ENCODE results near the gene MTIF2. TPM values are rescaled to one million over a fixed set of nuclear protein-coding genes. Genes with fewer than 3 reads are reported as not detected.

Gene MTIF2
- total and polyA plus RNA-seq, 9 of the 15 experiments (the other 6 are each of a cell fraction or from before 2014, with no cell fraction given): 58.7 to 143 (median 105) TPM

DNA sequence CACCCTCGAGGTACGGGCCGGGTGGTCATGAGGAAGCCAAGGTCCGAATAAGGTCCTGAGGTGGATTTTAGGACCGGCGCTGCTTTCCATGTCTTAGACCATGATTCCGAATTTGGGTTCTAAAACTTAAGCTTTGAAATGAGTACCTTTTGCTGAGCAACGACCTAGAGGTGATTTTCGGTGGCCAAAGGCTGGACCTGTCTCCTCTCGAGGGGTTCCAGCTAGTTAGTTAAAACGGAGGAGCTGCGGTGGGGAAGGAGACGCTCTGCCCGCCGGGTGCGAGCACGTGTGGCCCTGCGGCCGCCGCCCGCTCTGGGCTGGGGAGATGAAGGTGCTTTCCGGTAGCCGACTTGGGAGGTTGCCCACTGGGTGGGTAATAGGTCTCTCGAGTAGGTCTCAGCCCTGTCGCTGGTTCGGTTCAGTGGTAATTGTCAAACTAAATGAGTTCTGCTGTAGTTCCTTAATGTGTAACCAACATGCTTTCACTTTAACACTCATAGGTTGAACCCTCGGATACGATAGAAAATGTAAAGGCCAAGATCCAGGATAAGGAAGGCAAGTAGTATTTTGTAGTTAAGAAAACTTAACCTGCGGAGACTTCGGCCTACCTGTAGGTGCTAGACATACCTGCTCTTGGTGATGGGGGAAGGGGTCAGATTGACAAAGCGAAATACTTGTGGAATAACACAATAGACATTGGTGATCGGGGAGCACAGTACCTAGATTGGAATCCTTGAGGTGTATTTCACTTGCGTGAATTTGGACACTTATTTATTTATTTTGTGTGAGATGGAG, 36.0 kb downstream of the MTIF2 start (continued):
- TF ChIP-seq STAT6 (CRISPR knock-in tag; IDR thresholded peaks at IDR 0.05) (peak; percentile 44; the same call in 1 of the 2 replicates), NR2C2 (CRISPR knock-in tag; IDR thresholded peaks at IDR 0.05) (0 out of 2 replicates have a peak, but pooled peaks have one; percentile 30), NR2C2 (tag; IDR thresholded peaks at IDR 0.05) (no peak), MAFG (tag; conservative IDR thresholded peaks at IDR 0.05) (no peak), SMAD1 (IDR thresholded peaks at IDR 0.05; ENCODE audit: low read depth, low read length, partially characterized antibody) (peak; percentile 10), MYBL2 (IDR thresholded peaks at IDR 0.05; ENCODE audit: low read depth) (no peak), MYBL2 (CRISPR knock-in tag; IDR thresholded peaks at IDR 0.05; ENCODE audit: borderline replicate concordance) (no peak), RBM22 (IDR thresholded peaks at IDR 0.05; ENCODE audit: low read depth, low read length, poor library complexity, severe bottlenecking) (no peak), ATF7 (IDR thresholded peaks at IDR 0.05) (no peak), ZNF143 (CRISPR knock-in tag; IDR thresholded peaks at IDR 0.05) (no peak), RERE (CRISPR knock-in tag; IDR thresholded peaks at IDR 0.05; ENCODE audit: borderline replicate concordance) (no peak), ZNF431 (CRISPR knock-in tag; IDR thresholded peaks at IDR 0.05) (no peak)
- TF ChIP-seq, protein P1, sequence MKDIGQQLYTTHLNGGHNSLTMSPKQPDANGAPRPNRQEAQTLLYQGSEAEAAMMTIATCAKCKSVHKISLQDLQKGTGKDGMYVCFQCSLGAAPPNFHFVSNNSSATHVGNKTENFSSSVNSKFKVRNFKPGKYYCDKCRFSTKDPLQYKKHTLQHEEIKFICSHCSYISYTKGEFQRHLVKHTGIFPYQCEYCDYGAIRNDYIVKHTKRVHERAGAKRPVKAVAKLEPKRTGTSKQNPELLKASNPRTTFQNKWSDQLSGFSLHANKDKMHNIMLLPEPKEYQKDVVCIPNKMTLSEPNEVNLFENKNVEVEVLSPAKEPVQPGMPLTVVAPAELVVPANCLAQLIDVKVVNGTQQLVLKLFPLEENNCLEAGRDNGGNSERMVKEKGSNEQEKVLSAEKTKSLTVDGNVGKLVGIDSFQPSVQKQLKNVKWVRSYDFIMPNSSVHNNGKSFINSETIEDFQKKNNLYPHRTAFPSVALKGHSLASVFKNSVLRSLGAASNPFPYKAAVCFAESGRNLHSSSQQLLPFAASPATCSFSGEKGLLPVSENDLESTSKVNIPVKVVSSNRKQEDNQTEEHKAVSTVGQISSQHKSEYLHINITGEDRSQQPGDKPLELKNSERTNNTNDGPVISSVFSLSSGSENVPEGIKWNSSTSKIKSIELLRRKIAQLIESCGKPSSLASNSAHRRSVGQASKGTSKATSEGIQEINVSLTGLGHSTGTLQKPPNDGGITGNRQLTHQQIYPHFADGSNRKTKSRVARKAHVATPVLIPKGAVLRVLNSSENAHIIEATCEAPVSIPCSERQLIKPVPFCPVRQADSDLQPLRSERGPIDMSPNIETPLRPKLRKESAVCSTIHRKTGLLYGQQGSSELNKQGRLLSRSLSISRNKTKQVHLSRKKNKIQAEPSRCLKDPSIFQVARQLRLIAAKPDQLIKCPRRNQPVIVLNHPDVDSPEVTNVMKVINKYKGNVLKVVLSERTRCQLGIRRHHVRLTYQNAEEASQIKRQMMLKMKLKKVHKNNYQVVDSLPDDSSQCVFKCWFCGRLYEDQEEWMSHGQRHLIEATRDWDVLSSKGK (CRISPR knock-in tag; IDR thresholded peaks at IDR 0.05): no peak
